GM19455 (cell line): Measurements from ENCODE around the gene RAB11FIP4.

Source experiments
- ATAC-seq: cut with Tn5 transposase; IDR thresholded peaks from one replicate; pipeline ENCODE4 v1.9.1; 2021; ENCODE audit not compliant: unreplicated experiment

RAB11FIP4 gene

DNA sequence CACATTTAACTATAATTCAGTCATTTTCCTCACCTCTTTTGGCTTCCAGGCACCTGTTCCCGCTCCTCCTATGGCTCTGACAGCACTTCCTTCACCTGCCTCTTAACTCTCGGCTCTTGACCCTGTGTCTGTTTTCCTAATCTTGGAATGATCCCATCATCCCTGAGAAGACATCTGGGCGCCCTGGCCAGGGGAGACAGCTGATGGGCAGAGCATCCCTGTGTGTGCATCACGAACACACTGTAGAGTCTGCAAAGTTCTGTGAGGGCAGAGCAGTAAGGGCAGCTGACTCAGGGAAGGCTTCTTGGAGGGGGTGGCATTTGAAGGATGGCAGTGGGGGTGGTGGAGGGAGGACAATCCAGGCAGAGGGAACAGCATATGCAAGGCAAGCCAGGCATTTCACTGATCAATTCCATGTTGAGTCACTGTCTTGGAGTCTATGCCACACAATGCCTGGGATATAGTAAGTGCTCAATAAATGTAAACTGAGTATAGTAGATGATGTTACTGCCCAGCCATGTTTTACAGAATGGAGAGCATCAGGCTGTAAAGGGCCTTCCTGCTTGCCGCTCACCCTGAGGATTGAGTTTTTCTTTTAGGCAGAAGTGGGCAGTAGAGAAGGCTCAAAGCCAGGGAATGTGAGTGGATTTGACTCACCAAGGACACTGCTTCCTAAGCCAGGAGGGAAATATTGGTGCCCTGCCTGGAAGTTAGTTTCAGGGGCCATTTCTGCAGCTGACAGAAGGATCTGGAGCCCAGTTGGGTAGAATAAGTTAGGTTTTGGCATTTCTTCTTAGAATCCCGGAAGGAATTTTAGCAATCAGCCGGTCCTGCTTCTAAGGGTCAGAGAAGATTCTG is 5.8 kb upstream of the RAB11FIP4 start:
- ATAC-seq, result no peak

DNA sequence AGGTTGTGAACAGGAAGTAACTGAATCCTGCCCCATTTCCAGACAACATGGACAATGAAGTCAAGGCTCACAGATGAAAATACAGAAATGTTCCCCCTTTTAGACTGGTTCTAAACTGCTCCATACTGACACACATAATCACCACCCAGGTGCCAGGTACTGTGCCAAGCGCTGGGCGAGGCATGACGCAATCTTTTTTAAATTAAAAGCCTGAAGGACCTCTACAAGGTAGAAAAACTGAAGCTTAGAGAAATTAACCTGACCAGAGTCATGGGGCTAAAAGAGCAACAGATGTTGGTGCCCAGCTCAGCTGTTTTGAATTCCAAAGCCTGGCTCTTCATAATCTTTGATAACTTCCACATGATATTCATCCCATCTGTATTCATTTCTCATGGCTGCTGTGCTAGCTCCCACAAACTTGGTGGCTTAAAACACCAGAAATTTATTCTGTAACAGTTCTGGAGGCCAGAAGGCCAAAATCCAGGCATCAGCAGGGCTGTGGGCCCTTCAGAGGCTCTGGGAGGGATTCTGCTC is 4.9 kb upstream of the RAB11FIP4 start:
- no peak for ATAC-seq

DNA sequence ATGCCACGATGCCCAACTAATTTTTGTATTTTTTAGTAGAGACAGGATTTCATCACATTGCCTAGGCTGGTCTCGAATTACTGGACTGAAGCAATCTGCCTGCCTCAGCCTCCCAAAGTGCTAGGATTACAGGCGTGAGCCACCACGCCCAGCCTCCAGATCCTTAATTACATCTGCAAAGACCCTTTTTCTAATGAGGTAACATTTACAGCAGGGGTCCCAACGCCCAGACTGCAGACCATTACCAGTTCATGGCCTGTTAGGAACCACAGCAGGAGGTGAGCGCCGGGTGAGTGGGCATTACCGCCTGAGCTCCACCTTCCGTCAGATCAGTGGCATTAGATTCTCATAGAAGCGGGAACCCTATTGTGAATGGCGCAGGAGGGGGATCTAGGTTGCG is 4.0 kb upstream of the RAB11FIP4 start:
- ATAC-seq, result no peak

DNA sequence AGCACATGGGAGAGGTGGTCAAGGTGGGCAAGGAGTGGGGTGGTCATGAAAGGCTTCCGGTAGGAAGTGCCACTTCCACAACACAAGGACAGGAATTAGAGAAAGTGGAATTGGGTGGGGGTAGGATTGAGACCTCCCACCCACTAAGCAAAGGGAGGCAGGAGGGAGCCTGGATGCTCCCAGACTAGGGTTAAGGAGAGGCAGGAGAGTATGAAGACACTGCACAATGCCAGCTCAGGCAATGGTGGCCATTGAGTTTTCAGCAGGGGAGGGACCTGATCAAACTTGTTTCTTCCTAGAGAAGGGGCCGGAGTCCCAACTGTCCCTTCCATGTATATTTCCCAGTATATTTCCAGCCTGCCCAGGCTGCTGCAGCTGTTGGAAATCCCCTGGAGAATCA is 3.1 kb upstream of the RAB11FIP4 start:
- no peak for ATAC-seq

DNA sequence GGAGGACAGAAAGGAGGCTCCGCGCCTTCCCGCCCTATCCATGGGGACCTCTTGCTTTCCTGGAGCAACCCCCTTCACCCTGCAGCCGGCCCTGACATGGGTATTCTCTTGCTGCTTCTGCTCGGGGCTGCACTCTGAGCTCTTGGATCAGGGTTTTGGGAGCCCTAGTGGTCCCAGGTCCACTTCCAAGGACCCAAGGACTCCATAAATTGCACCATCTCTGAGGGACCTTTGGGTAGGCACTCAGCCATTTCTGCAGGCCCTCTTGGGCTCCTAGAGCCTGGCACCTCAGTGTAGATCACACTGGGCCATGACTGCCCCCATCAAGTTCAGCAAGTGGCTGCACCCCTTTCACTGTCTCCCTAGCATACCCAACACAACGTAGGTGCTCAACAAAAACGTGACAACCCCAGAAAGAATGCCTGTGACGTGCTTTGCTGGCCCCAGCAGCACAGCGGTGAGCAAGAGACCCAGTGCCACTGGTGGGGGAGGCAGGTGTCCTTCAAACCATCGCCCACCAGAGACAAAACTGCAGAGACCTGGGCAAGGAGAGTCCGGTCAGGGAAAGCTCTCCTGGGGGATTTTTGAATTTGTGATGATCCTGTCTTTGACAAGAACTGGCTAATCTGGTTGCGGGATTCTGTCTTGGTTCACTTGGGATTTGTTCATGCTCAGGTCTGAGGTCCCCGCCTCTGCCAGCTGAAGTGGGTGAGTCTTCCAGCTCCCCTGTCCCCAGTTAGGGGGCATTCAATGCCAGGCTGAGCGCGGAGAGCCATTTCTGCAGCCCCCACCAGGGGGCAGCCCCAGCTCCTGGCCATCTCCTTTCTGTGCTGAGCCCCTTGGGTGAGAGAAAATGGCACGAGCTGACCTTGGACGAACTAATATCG is 2.5 kb upstream of the RAB11FIP4 start:
- ATAC-seq, result no peak

DNA sequence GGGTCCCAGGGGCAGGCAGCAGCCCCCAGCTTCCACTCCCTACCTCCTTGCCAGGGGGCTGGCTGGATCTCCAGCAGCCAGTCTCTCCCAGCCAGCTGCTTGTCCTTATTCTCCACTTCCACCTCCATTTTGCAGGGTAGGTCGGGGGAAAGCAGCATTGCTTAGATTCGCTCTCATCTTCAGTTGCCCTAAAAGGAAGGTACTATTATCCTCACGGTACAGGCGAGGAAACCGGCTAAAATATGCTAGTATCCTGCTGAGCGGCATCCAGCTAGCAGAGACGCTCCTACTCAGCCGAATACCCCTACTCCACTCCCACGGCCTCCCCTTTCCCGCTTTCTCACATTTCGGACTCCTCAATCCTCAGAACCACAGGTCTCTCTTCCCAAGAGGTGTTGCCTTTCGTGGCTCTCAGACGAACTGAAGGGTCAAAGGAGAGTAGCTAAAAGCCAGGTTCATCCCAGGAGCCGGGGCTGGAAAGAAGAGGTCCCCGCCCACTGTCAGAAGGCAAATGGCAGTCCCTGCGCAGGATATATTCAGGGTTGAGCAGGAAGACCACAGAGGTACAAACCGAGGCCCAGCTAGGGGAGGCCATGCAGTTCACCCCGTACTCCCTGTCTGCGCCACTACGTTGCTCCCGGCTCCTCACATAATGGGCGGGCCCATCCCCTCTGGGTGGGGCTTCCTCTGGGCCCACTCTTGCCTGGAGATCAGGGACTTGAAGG is 1.7 kb upstream of the RAB11FIP4 start:
- no peak for ATAC-seq

DNA sequence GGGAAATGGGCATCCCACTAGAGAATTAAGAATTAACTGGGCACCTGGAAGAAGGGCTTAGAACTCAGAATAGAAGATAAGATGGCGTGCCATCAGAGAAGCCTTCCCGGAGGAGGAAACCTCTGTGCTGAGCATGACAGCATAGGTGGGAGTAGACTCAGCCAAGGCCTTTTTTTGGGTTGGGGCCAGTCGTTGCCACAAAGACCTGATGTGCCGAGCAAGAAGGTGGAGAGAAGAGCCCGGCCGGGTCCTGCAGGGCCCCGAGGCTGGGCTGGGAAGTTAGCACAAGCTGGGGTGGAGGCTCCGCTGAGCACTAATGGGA is 1.1 kb upstream of the RAB11FIP4 start:
- no peak for ATAC-seq

DNA sequence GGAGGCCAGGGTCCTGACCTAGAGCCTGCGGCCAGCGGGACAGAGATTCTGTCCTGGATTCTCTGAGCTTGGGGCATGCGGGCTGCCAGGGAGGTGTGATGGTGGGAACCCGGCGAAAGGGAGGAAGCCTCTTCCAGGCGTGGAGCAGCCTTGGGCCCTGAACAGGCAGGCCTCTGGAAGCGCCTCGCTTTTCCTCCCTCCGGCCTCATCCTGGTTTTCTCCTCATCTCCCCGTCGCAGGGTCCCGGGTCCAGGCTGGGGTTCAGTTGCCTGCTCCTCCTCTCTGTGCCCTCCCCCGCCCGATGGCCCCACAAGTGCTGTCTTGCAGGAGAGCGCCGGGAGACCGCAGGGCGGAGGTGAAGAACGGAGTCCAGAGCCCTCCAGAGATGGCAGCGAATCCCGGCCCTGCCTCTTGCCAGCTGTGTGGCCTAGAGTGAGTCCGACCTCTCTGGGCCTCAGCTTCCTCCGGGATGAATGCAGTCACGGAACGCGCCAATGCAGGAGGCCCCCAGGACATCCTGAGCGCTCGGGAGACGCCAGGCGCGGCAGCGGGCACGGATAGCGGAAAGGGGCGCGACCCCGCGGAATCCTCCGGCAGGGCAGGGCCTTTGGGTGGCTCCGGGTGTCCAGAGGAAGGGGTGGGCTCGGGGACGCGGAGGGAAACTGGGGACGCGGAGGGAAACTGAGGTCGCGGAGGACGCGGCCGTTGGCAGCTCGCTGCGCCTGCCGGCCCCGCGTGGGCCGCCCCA is 553 bp upstream of the RAB11FIP4 start:
- ATAC-seq, result no peak

DNA sequence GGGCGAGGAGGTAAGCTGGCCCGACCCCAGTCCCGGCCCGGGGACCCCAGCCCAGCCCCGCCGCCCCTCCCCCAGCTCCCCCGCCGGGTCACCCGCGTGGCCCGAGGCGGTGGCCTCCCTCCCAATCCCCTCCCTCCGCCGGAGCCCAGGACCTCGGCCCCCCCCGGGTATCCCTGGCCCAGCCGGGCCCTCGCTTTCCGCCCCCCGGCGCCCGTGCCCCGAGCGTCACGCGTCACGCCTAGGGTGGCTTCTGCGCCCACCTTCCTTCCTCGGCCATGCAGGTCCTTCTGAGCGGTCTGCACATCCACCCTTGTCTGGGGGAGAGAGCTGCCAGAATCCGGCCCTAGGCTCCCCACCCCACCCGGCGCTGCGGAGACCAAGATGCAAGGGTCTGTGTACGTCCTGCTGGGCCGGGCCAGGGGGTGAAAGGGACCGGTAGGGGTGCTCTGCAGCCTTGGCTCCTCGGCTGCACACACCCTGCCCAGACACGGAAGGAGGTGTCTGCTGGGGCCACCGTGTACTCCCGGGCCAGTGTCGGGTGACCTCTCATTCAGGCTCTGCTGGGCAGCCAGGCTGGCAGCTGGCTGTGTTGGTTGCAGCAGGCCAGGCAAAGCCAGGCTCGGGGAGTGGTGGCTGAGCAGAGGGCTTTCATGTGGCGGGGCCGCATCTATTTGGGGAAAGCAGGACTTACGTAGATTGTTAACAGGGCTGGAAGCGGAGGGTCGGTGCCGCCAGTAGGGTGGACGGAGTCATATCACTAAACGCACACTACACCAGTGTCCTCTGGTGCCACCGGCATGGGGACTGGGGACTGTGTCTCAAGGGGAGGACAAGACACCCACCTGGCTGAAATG is 754 bp downstream of the RAB11FIP4 start:
- ATAC-seq, result no peak

DNA sequence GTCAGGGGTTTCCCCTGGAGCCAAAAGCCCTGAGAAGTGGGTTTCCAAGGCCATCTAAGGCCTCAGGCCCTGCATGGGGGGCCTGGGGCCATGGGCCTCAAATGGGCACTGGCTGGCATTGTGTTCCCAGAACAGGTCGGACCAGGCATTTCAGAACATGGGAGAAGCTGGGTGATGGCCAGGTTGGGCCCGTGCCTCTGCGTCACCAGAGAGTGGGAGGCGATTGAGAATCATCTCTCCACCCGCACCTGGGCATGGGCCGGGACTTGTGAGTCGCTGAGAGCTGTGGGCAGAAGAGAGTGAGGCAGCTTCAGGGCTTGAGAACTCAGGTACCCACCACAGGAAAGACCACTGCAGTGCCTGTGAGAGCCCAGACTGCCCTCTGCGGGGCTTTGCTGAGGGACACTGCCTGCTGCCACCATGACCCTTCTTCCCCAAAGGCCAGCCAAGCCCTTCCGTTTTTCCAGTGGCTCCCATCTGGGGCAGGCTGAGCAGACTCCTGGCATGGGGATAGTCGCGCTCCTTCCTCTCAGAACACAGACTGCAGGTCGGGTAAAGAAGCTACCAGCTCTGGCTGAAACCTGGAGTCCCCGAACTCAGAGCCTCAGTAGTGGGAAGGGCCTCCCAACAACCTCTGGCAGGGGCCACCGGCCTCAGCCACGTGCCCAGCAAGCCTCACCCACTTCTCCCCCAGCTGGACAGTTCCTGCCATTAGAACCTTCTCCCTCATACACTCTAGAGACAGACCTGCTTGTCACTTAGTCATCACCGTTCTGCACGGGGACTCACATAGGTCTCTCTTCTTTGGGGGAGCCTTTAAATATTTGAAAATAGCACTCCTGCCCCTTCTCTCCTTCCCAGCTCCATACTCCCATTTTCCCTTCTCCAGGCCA is 1.6 kb downstream of the RAB11FIP4 start:
- ATAC-seq, result no peak

DNA sequence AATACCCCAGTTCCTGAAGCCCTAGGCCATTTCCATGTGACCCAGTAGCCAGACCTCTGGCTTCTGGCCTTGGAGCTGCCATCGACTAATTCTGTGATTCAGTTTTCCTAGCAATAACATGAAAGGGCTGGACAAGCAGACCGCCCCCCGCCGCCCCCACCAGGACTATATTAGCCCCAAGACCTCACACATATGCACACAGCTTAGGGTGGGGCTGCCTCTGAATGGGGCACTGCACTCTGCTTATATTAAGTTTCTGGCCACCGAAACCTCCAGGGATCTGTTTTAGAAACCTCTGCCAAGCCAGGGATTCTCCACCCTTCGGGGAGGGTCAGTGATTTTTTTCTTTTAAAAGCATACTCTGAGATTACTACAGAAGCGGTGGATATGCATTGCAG is 2.3 kb downstream of the RAB11FIP4 start:
- ATAC-seq, result no peak

DNA sequence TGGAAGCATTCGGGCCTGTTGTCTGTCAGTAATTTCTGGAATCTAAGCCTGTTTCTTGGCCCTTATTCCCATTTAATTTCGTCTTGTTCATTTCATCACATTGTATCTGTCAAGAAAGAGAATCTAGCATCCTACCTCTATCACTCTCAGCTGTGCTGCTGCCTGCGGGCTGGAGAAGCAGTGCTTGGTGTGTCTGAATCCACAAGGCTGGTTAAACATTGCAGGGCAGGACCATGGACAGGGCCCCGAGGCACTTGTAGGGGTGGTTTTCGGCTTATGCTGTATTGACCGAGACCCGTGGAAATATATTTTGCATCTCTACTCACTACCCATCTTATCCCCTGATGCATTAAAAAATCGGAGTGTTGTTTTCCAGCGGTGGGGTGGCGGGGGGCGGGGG is 3.1 kb downstream of the RAB11FIP4 start:
- no peak for ATAC-seq

DNA sequence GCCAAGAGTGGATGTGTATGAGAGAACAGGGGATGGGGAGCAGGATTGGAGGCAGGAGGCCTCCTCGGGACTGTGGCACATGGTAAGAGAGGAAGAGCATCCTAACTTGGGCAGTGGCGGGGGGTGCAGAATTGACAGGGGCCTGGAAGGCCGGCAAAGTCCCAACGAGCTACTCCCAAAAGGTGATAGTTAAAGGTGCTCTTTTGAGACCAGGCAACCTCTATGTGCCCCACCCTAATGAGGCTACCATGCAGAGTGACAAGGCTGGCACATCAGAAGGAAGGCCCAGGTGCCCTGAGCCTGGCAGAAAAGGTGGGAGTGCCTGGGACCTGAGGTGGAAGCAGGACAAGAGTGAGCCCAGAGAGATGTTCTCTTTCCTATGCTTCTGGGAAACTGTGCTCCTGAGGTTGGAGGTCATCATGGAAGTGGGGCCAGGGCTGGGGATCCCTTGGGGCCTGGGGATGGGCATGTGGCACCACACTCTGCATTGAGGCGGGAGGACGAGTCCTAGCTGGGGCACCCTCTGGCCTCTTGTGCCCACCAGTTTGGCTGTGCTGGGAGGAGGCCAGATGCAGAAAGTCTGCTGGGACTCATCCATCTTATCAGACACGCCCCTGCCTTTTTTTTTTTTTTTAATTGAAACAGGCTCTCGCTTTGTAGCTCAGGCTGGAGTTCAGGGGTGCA is 5.9 kb downstream of the RAB11FIP4 start:
- ATAC-seq, result no peak

DNA sequence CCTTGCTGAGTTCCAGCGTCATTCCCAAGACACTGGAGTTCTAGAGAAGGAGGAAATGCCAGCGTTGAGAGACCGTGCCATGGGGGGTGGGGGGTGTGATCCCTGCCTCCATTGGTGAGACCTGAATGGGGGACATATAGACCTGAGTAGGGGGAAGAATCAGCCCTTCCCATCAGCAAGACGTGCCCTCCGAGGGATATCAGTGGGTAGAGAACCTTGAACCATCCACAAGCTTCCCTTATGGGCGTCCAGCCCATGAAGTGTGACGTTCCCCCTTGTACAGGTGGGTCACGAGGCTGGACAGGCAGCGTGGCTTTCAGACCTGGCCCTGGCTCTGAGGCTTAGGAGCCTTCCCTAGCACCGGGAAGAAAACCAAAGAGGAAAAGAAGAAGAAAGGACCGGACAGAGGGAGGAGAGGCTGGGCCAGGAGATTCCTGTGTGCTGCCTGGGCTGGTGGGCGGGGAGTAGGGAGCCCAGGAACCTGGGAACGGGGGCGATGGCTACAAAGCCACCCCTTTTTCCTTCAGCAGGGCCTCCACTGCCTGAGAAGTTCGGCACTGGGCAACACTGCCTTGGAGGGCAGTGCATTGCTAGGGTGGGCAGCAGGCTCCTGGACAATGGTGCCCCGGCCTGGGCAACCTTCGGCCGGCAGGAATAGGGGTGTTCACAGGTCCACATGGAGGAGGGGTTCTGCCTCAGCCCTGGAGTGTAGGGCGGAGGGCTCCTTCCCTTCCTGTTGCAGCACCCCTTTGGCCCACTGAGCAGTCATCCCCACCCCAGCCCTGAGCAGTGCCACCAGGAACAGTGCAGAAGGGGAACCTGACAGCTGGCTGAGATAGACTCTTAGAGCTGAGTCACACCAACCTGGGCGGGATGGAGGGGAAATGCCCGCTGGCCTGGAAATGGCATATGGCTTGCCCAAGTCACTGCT is 7.2 kb downstream of the RAB11FIP4 start:
- no peak for ATAC-seq

DNA sequence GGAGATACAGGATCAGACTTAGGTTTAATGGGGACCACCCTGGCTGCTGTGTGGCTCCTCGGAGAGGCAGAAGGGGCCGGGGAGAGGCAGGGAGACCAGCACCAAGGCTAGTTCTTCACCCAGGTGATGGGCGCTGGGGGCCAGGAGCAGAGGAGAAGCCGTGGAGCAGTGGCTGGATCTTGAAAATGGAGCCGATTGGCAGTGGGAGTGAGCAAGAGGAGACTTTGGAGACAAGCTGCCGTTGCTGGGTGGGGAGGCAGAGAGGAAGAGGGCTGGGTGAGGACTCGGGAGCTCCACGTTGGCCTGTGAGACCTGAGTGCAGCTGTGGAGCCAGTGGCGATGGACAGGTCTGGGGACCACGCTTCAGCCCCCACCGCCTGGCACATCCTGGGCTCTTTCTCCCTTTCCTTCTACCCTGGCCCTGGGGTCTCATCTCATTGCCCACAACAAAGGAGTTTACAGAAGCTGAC is 9.0 kb downstream of the RAB11FIP4 start:
- no peak for ATAC-seq

DNA sequence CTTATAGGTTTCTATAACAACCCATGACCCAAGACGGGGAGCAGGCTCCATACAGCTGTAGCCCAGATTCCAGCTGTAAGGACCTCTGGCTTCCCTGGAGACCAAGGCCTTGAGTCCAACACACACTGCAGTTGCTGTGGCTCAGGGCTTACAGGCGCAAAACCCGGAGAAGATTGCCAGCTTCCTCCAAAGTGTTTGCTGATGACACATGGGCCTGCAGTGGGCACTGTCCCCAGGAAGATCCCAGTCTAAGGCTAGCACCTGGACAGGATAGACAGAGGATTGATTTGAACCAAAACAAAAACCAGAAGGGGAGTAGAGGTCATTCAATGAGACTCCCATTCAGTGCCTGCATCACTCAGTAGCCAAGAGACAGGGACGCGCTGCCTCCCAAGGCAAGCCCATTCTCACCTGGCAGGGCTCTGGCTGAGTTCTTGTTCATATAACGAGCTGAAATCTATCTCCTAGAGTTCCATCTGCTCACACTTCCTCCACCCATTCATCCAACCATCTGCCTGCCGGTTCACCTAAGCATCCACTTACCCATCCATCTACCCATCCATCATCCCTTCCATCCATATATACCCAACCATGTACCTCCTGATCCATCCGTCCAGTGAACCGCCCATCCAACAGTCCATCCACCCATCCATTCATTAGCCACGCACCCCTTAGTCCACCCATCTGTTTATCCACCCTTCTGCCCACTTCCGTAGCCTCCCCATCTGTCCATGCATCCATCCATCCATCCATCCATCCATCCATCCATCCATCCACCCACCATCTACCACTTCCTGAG is 10.2 kb downstream of the RAB11FIP4 start:
- no peak for ATAC-seq
